Measurements from ENCODE around the gene CBARP.

CBARP gene

GRCh38 chr19:1240925-1241324 lies 3.1 kb upstream of the CBARP start:
- no peaks in the 10 kb centered on the region for H3K9me3 Mint-ChIP-seq
- no peak for DNase-seq
- peaks cover 28% of the 10 kb centered on the region for H3K36me3 Mint-ChIP-seq (ENCODE audit: insufficient read depth)
- peak overlapping the region; percentile 71 to 92 for H3K27ac Mint-ChIP-seq
- no peak for ATAC-seq (replicated peaks)
- peaks cover 21 to 29% of the 10 kb centered on the region in 2 donors for H3K4me1 Mint-ChIP-seq (ENCODE audit: low read depth in 2 of 2)
- peaks cover 10 to 11% of the 10 kb centered on the region in 2 donors for H3K27me3 Mint-ChIP-seq
- H3K4me3 Mint-ChIP-seq = peak overlapping the region; percentile 81 to 85

- Mint-ChIP-seq H3K4me1 (ENCODE audit: low read depth in 2 of 2) (peaks cover 21 to 29% of the 10 kb centered on the region in 2 donors), H3K36me3 (ENCODE audit: insufficient read depth) (peaks cover 28% of the 10 kb centered on the region), H3K27ac (peak overlapping the region; percentile 77 to 81), H3K27me3 (peaks cover 10 to 11% of the 10 kb centered on the region in 2 donors), H3K4me3 (peak overlapping the region; percentile 85 to 89), H3K9me3 (no peaks in the 10 kb centered on the region)
- peak; percentile 91 to 96 (median 92) for DNase-seq
- peak; percentile 63 for ATAC-seq (replicated peaks)
These were observed 2.3 kb upstream of the CBARP start for GRCh38 chr19:1239796-1240737.

- Mint-ChIP-seq H3K27me3 (peaks cover 10 to 11% of the 10 kb centered on the region in 2 donors), H3K27ac (peak overlapping the region; percentile 77 to 81), H3K9me3 (no peaks in the 10 kb centered on the region), H3K36me3 (ENCODE audit: insufficient read depth) (peaks cover 23% of the 10 kb centered on the region), H3K4me3 (peak overlapping the region; percentile 85 to 89), H3K4me1 (ENCODE audit: low read depth in 2 of 2) (peaks cover 18 to 24% of the 10 kb centered on the region in 2 donors)
- no peak for ATAC-seq (replicated peaks)
- no peak for DNase-seq
These were observed 1.6 kb upstream of the CBARP start for GRCh38 chr19:1239420-1239795.

GRCh38 chr19:1238369-1239303 lies 831 bp upstream of the CBARP start:
- Mint-ChIP-seq H3K27me3 (peaks cover 10 to 11% of the 10 kb centered on the region in 2 donors), H3K4me1 (ENCODE audit: low read depth in 2 of 2) (peaks cover 18 to 24% of the 10 kb centered on the region in 2 donors), H3K4me3 (peak overlapping the region; percentile 85 to 89), H3K36me3 (ENCODE audit: insufficient read depth) (peaks cover 23% of the 10 kb centered on the region), H3K9me3 (no peaks in the 10 kb centered on the region), H3K27ac (peak overlapping the region; percentile 77 to 81)
- ATAC-seq (replicated peaks) = no peak
- DNase-seq = no peak

GRCh38 chr19:1237027-1237659 lies 662 bp downstream of the CBARP start:
- Mint-ChIP-seq H3K27ac (no peak overlapping the region), H3K36me3 (ENCODE audit: insufficient read depth) (peaks cover 20% of the 10 kb centered on the region), H3K27me3 (peaks cover 10 to 11% of the 10 kb centered on the region in 2 donors), H3K4me1 (ENCODE audit: low read depth in 2 of 2) (peaks cover 14 to 18% of the 10 kb centered on the region in 2 donors), H3K4me3 (peak overlapping the region; percentile 57 to 59), H3K9me3 (no peaks in the 10 kb centered on the region)
- DNase-seq (no peak), ATAC-seq (replicated peaks) (no peak)

GRCh38 chr19:1236576-1236975 lies 1.2 kb downstream of the CBARP start:
- H3K4me3 Mint-ChIP-seq = peak overlapping the region; percentile 57 to 60
- no peaks in the 10 kb centered on the region for H3K9me3 Mint-ChIP-seq
- peaks cover 10 to 11% of the 10 kb centered on the region in 2 donors for H3K27me3 Mint-ChIP-seq
- H3K27ac Mint-ChIP-seq = no peak overlapping the region
- peaks cover 20% of the 10 kb centered on the region for H3K36me3 Mint-ChIP-seq (ENCODE audit: insufficient read depth)
- ATAC-seq (replicated peaks) (no peak), DNase-seq (no peak)
- peaks cover 12 to 18% of the 10 kb centered on the region in 2 donors for H3K4me1 Mint-ChIP-seq (ENCODE audit: low read depth in 2 of 2)

- H3K4me3 Mint-ChIP-seq = peak overlapping the region; percentile 57 to 60
- no peak overlapping the region for H3K27ac Mint-ChIP-seq
- H3K36me3 Mint-ChIP-seq (ENCODE audit: insufficient read depth) = peaks cover 13% of the 10 kb centered on the region
- H3K27me3 Mint-ChIP-seq = peaks cover 10 to 11% of the 10 kb centered on the region in 2 donors
- ATAC-seq (replicated peaks) (no peak), DNase-seq (no peak)
- peaks cover 8 to 13% of the 10 kb centered on the region in 2 donors for H3K4me1 Mint-ChIP-seq (ENCODE audit: low read depth in 2 of 2)
- H3K9me3 Mint-ChIP-seq = no peaks in the 10 kb centered on the region
These were observed 1.9 kb downstream of the CBARP start for GRCh38 chr19:1235625-1236538.

GRCh38 chr19:1234955-1235380 lies 2.8 kb downstream of the CBARP start:
- Mint-ChIP-seq H3K9me3 (no peaks in the 10 kb centered on the region), H3K27ac (no peak overlapping the region), H3K4me1 (ENCODE audit: low read depth in 2 of 2) (peaks cover 8 to 13% of the 10 kb centered on the region in 2 donors), H3K36me3 (ENCODE audit: insufficient read depth) (peaks cover 6% of the 10 kb centered on the region), H3K4me3 (no peak overlapping the region), H3K27me3 (peaks cover 10 to 11% of the 10 kb centered on the region in 2 donors)
- ATAC-seq (replicated peaks) (no peak), DNase-seq (no peak)

- H3K27me3 Mint-ChIP-seq = peaks cover 10 to 11% of the 10 kb centered on the region in 2 donors
- no peak for DNase-seq
- no peak for ATAC-seq (replicated peaks)
These were observed 3.5 kb downstream of the CBARP start for GRCh38 chr19:1234051-1234954.

GRCh38 chr19:1233115-1233667 lies 4.6 kb downstream of the CBARP start:
- H3K27ac Mint-ChIP-seq = no peak overlapping the region
- H3K36me3 Mint-ChIP-seq (ENCODE audit: insufficient read depth) = peaks cover under 1% of the 10 kb centered on the region
- no peaks in the 10 kb centered on the region for H3K9me3 Mint-ChIP-seq
- peaks cover 1% of the 10 kb centered on the region in 2 donors for H3K27me3 Mint-ChIP-seq
- no peak for DNase-seq
- ATAC-seq (replicated peaks) = no peak
- no peak overlapping the region for H3K4me3 Mint-ChIP-seq
- peaks cover under 1 to 3% of the 10 kb centered on the region in 2 donors for H3K4me1 Mint-ChIP-seq (ENCODE audit: low read depth in 2 of 2)

More at GRCh38 chr19:1234051-1234954, 3.5 kb downstream of the CBARP start:
- peaks cover 6% of the 10 kb centered on the region for H3K36me3 Mint-ChIP-seq (ENCODE audit: insufficient read depth)
- H3K4me3 Mint-ChIP-seq = no peak overlapping the region
- peaks cover 8 to 11% of the 10 kb centered on the region in 2 donors for H3K4me1 Mint-ChIP-seq (ENCODE audit: low read depth in 2 of 2)
- H3K27ac Mint-ChIP-seq = no peak overlapping the region
- H3K9me3 Mint-ChIP-seq = no peaks in the 10 kb centered on the region

- no peaks in the 10 kb centered on the region for H3K27me3 Mint-ChIP-seq
- H3K9me3 Mint-ChIP-seq = no peaks in the 10 kb centered on the region
- ATAC-seq (replicated peaks) (no peak), DNase-seq (no peak)
- no peak overlapping the region for H3K4me3 Mint-ChIP-seq
- H3K4me1 Mint-ChIP-seq (ENCODE audit: low read depth in 2 of 2) = peaks cover 0 to 2% of the 10 kb centered on the region in 2 donors
- peak overlapping the region in 1 of 2 donors; percentile 75 for H3K27ac Mint-ChIP-seq
- peaks cover 3% of the 10 kb centered on the region for H3K36me3 Mint-ChIP-seq (ENCODE audit: insufficient read depth)
These were observed 5.1 kb downstream of the CBARP start for GRCh38 chr19:1232652-1233072.

Data from effector memory CD8-positive, alpha-beta T cell (primary cell).